AG04449 (cell line): ENCODE data around the gene AGPS.
A peak's percentile ranks its signal among the peaks of the same experiment; 100 is the strongest.
"Not testable (repeated sequence)": the region's sequence is repeated elsewhere in the genome, so short reads cannot be mapped to it uniquely, and the experiment has no call there.

Experiments
- CTCF ChIA-PET: fragments of 350-600 bp; formaldehyde crosslinking; extraction: SDS; loops from one replicate; lab custom pipeline; 2021; ENCODE audit warnings: antibody characterized with exemption; lab: Yijun Ruan, JAX
- POLR2A ChIA-PET: fragments of 400-600, 350-600 bp; formaldehyde crosslinking; extraction: SDS; loops from one replicate; lab custom pipeline; 2020; ENCODE audit warnings: antibody characterized with exemption, inconsistent platforms; lab: Yijun Ruan, JAX
- DNase-seq: peaks from one replicate; pipeline ENCODE4 v3.0.0-alpha.2; 2010; ENCODE audit warnings: low read depth, low spot score
- H3K4me3 ChIP-seq: 2 replicates; pipeline ENCODE4 v1.5.1; 2011; ENCODE audit warnings: low read depth, mild to moderate bottlenecking, control low read depth, low read length
- TF ChIP-seq, protein P1 (sequence below): IDR thresholded peaks from one replicate; pipeline ENCODE4 v1.5.1; 2011; ENCODE audit warnings: mild to moderate bottlenecking, moderate library complexity, low read length, control low read depth, inconsistent platforms; ENCODE audit not compliant: insufficient read depth; ENCODE audit errors: missing control alignments

The AGPS gene

GRCh38 chr2:177405029-177405692, 12.6 kb downstream of the AGPS start:
- POLR2A ChIA-PET: interaction anchor here (1.0 kb wide), 1 partner anchor 13 kb away, joined by 4 read pairs; the partner anchor contains the start of gene AGPS
- DNase-seq: no peak
- CTCF ChIA-PET: interaction anchor here (0.6 to 5.0 kb wide), 6 partner anchors 11 to 256 kb away, joined by 3 to 41 read pairs (median 8); no protein-coding TSS in a partner anchor
- no peak overlapping the region for H3K4me3 ChIP-seq
- TF ChIP-seq, protein P1, sequence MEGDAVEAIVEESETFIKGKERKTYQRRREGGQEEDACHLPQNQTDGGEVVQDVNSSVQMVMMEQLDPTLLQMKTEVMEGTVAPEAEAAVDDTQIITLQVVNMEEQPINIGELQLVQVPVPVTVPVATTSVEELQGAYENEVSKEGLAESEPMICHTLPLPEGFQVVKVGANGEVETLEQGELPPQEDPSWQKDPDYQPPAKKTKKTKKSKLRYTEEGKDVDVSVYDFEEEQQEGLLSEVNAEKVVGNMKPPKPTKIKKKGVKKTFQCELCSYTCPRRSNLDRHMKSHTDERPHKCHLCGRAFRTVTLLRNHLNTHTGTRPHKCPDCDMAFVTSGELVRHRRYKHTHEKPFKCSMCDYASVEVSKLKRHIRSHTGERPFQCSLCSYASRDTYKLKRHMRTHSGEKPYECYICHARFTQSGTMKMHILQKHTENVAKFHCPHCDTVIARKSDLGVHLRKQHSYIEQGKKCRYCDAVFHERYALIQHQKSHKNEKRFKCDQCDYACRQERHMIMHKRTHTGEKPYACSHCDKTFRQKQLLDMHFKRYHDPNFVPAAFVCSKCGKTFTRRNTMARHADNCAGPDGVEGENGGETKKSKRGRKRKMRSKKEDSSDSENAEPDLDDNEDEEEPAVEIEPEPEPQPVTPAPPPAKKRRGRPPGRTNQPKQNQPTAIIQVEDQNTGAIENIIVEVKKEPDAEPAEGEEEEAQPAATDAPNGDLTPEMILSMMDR: no peak

DNA sequence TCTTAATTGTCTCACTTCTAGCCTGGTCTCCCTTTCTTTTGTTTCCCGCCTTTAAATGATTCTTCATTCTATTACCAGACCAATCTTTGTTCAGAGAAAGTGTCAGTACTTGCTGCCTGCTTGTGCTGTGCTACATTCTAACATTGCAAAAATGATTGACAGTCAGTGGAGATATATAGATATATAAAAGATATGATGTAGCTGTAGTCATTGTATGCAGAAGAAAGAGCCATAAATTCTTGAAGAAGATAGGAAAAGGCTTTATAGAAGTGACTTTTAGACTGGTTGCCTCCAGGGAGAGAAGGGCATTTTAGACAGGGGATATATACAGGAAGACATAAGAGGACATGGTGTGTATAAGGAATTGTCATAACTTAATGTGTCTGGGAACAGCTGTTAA, 13.6 kb downstream of the AGPS start:
- CTCF ChIA-PET: interaction anchor here (1.1 to 5.0 kb wide), 6 partner anchors 10 to 242 kb away, joined by 4 to 41 read pairs (median 8); no protein-coding TSS in a partner anchor
- TF ChIP-seq, protein P1: no peak
- DNase-seq: no peak
- H3K4me3 ChIP-seq: no peak overlapping the region
- POLR2A ChIA-PET: no interaction called here

DNA sequence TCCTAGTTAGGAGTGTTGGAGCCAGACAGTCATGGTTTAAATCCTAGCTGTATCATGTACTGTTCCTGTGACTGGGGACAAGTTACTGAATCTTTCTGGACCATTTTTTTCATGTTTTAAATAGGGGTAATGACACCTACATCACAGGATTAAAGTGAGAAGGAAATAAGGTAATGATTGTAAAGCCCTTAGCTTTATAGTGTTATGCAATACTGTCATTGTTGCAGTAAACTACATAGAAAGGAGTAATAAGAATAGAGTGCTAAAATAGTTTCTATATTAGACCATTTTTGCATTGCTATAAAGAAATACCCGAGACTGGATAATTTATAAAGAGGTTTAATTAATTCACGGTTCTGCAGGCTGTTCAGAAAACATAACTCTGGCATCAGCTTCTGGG, 14.5 kb downstream of the AGPS start:
- no peak for DNase-seq
- TF ChIP-seq, protein P1: no peak
- ChIA-PET CTCF (interaction anchor here (0.7 to 5.0 kb wide), 5 partner anchors 9 to 356 kb away, joined by 3 to 41 read pairs (median 5); no protein-coding TSS in a partner anchor), POLR2A (no interaction called here)
- H3K4me3 ChIP-seq: no peak overlapping the region

- DNase-seq, H3K4me3 ChIP-seq, POLR2A ChIA-PET: not testable (repeated sequence)
- CTCF ChIA-PET: interaction anchor here (11.0 kb wide), 1 partner anchor 73 kb away, joined by 224 read pairs; no protein-coding TSS in a partner anchor
Observed at GRCh38 chr2:177410629-177411028, 18.1 kb downstream of the AGPS start.

GRCh38 chr2:177413703-177414102, 21.1 kb downstream of the AGPS start:
- CTCF ChIA-PET: interaction anchor here (0.8 to 11.0 kb wide), 6 partner anchors 16 to 959 kb away, joined by 3 to 224 read pairs (median 6); no protein-coding TSS in a partner anchor
- no peak overlapping the region for H3K4me3 ChIP-seq
- POLR2A ChIA-PET: no interaction called here
- TF ChIP-seq, protein P1: no peak
- no peak for DNase-seq

GRCh38 chr2:177419274-177419673, 26.7 kb downstream of the AGPS start:
- TF ChIP-seq, protein P1: no peak
- ChIA-PET POLR2A (no interaction called here), CTCF (interaction anchor here (0.6 to 11.0 kb wide), 6 partner anchors 82 to 306 kb away, joined by 3 to 224 read pairs (median 4); no protein-coding TSS in a partner anchor)
- DNase-seq: peak; percentile 19
- H3K4me3 ChIP-seq: no peak overlapping the region
